CD4-positive, alpha-beta T cell treated with Interferon alpha-2 for 1 hour (primary cell): ENCODE data around the gene LRRC63.

Experiments
- DNase-seq, 2 donors: peaks; one replicate each; pipeline ENCODE4 v3.0.0-alpha.2; 2020 to 2022

Gene LRRC63

GRCh38 chr13:46313432-46314257 is 101.9 kb downstream of the LRRC63 start:
- no peak for DNase-seq

DNA sequence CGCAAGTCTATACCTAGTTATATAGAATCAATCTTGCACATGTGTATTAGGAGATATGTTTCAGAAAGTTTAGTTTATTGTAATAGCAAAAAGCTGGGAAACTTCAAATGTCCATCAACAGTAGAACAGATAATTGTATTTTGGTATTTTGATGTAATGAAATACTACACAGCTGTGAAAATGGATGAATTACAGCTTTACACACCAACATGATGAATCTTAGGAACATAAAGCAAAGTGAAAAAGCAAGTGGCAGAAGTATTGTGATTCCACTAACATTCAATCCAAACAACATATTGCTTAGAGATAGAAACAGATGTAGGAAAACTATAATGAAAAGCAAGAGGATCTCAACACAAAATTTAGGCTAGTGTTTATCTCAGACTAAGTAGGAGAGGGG is 102.9 kb downstream of the LRRC63 start:
- no peak for DNase-seq

- no peak for DNase-seq
These were observed 103.3 kb downstream of the LRRC63 start for GRCh38 chr13:46315036-46315435.

GRCh38 chr13:46315491-46316075 is 103.9 kb downstream of the LRRC63 start:
- no peak for DNase-seq

GRCh38 chr13:46317120-46317519 is 105.4 kb downstream of the LRRC63 start:
- DNase-seq = no peak

GRCh38 chr13:46318986-46319385 is 107.3 kb downstream of the LRRC63 start:
- DNase-seq = no peak

- DNase-seq = no peak
These were observed 108.7 kb downstream of the LRRC63 start for GRCh38 chr13:46320406-46320805.

- no peak for DNase-seq
These were observed 109.1 kb downstream of the LRRC63 start for GRCh38 chr13:46320821-46321220.

DNA sequence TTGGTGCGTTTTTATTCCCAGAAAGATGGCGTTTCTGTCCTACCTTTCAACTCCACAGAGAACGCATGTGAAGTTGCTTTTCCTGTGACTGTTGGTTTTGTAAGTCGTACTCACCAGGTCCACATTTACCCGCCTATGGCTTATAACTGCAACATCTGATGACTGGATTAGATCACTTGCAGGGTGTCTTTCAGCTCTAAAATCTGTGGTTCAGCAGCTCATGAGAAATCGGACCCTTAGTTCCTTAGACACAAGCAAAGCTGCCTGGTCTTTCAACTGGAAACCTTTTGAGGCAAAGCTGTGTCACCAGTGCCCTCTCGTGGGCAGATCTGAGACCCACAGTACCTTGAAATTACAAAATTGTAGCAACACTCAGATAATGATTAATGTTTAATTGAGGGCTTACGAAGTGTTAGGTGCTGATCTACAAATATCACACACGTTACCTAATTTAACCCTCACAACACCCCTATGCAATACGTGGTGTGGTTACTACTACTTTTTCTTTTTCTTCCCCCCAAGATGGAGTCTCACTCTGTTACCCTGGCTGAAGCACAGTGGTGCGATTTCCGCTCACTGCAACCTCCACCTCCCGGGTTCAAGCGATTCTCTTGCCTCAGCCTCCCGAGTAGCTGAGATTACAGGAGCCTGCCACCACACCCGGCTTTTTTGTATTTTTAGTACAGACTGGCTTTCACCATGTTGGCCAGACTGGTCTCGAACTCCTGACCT is 109.9 kb downstream of the LRRC63 start:
- DNase-seq = peak; percentile 76 to 78

GRCh38 chr13:46324976-46325375 is 113.2 kb downstream of the LRRC63 start:
- DNase-seq = no peak
